Caco-2 (cell line): ENCODE data around the gene CSF3R. TPM values are rescaled to one million over a fixed set of nuclear protein-coding genes. Genes with fewer than 3 reads are reported as not detected.
A peak's percentile ranks its signal among the peaks of the same experiment; 100 is the strongest.

ENCODE experiments used
- BruUV-seq: library from RNA; stranded (reverse); fragments of 400-500 nt; replicated peaks from 2 replicates; lab custom pipeline; 2021; lab: Mats Ljungman, UMichigan
- CTCF ChIA-PET: fragments of 300-600 bp; sonication (Branson Sonifier 250); formaldehyde crosslinking; loops from one replicate; lab custom pipeline; 2022; ENCODE audit warnings: antibody characterized with exemption; lab: Charles Lee
- POLR2A ChIA-PET: fragments of 300-600 bp; sonication (Branson Sonifier 250); formaldehyde crosslinking; loops from one replicate; lab custom pipeline; 2022; ENCODE audit warnings: antibody characterized with exemption; lab: Charles Lee
- DNase-seq, 2 experiments: peaks; one replicate each; pipeline versions ENCODE4 v3.0.0 to v3.0.0-alpha.2; 2020 to 2022
- H3K27me3 ChIP-seq: replicated peaks from 2 replicates; pipeline ENCODE4 v1.6.0; 2011; ENCODE audit warnings: low read length; ENCODE audit not compliant: control insufficient read depth, insufficient read depth
- H3K36me3 ChIP-seq: 2 replicates; pipeline ENCODE4 v1.5.1; 2011; ENCODE audit warnings: low read length; ENCODE audit not compliant: control insufficient read depth, insufficient read depth
- H3K4me1 ChIP-seq: fragments of 250-450 bp; sonication (Bioruptor Pico); 2 replicates; pipeline ENCODE4 v1.5.1; 2020; ENCODE audit warnings: mild to moderate bottlenecking
- H3K4me3 ChIP-seq: 2 replicates; pipeline ENCODE4 v1.5.1; 2011; ENCODE audit warnings: low read depth, mild to moderate bottlenecking, control low read depth, low read length
- H3K9me3 ChIP-seq: fragments of 250-450 bp; sonication (Bioruptor Pico); 2 replicates; pipeline ENCODE4 v1.5.1; 2020; ENCODE audit warnings: mild to moderate bottlenecking, moderate library complexity
- H3K27ac Mint-ChIP-seq: one replicate; pipeline ENCODE4 v1.8.0; 2022; ENCODE audit warnings: mixed read lengths; ENCODE audit not compliant: unreplicated experiment
- H3K27me3 Mint-ChIP-seq: one replicate; pipeline ENCODE4 v1.8.0; 2022; ENCODE audit warnings: mixed read lengths; ENCODE audit not compliant: insufficient read depth, unreplicated experiment
- H3K36me3 Mint-ChIP-seq: one replicate; pipeline ENCODE4 v1.8.0; 2022; ENCODE audit warnings: mild to moderate bottlenecking, mixed read lengths; ENCODE audit not compliant: insufficient read depth, unreplicated experiment
- H3K4me1 Mint-ChIP-seq: one replicate; pipeline ENCODE4 v1.8.0; 2022; ENCODE audit warnings: low read depth, mixed read lengths; ENCODE audit not compliant: unreplicated experiment
- H3K4me3 Mint-ChIP-seq: one replicate; pipeline ENCODE4 v1.8.0; 2022; ENCODE audit warnings: mild to moderate bottlenecking, moderate library complexity, mixed read lengths; ENCODE audit not compliant: unreplicated experiment
- H3K9me3 Mint-ChIP-seq: one replicate; pipeline ENCODE4 v1.8.0; 2022; ENCODE audit warnings: mixed read lengths; ENCODE audit not compliant: unreplicated experiment
- intact Hi-C: fragments of 100-400 bp; cut with micrococcal nuclease; formaldehyde crosslinking; loops from one replicate; pipeline ENCODE4 v1.10.0; 2022; ENCODE audit not compliant: unreplicated experiment
- total RNA-seq: library from RNA; stranded (reverse); gene quantifications from 2 replicates; pipeline ENCODE4 v1.2.3, GENCODE V29; 2022
- TF ChIP-seq, protein P1 (sequence below), 2 experiments: fragments of 200-600 bp in 1 of 2; IDR thresholded peaks; 1 replicate in 1 of 2; 2 replicates in 1 of 2; pipeline versions ENCODE4 v1.5.1 to v1.8.0; 2011 to 2022; ENCODE audit warnings: antibody characterized with exemption in 1 of 2, control low read depth in 1 of 2, inconsistent platforms in 1 of 2, low read depth in 1 of 2, low read length in 1 of 2, mild to moderate bottlenecking in 1 of 2, moderate library complexity in 1 of 2; ENCODE audit not compliant: insufficient read depth in 1 of 2, severe bottlenecking in 1 of 2, unreplicated experiment in 1 of 2

The CSF3R gene
- total RNA-seq, 1 experiment from 2014 or later = 1.4 TPM

GRCh38 chr1:36464605-36465393 is 17.9 kb downstream of the CSF3R start:
- TF ChIP-seq, protein P1, sequence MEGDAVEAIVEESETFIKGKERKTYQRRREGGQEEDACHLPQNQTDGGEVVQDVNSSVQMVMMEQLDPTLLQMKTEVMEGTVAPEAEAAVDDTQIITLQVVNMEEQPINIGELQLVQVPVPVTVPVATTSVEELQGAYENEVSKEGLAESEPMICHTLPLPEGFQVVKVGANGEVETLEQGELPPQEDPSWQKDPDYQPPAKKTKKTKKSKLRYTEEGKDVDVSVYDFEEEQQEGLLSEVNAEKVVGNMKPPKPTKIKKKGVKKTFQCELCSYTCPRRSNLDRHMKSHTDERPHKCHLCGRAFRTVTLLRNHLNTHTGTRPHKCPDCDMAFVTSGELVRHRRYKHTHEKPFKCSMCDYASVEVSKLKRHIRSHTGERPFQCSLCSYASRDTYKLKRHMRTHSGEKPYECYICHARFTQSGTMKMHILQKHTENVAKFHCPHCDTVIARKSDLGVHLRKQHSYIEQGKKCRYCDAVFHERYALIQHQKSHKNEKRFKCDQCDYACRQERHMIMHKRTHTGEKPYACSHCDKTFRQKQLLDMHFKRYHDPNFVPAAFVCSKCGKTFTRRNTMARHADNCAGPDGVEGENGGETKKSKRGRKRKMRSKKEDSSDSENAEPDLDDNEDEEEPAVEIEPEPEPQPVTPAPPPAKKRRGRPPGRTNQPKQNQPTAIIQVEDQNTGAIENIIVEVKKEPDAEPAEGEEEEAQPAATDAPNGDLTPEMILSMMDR (IDR thresholded peaks at IDR 0.05; ENCODE audit: insufficient read depth in 1 of 2, low read depth in 1 of 2, low read length in 1 of 2, severe bottlenecking in 1 of 2, unreplicated experiment in 1 of 2) = no peak
- TSS peak; percentile 97 for BruUV-seq
- Mint-ChIP-seq H3K9me3 (no peaks in the 10 kb centered on the region), H3K27me3 (no peaks in the 10 kb centered on the region), H3K36me3 (peaks cover 14% of the 10 kb centered on the region), H3K27ac (peak overlapping the region; percentile 91), H3K4me3 (peak overlapping the region; percentile 90), H3K4me1 (peaks cover 12% of the 10 kb centered on the region)
- intact Hi-C loops = loop anchor here (2.0 kb wide), 1 partner anchor 22 kb away; no protein-coding TSS in a partner anchor
- POLR2A ChIA-PET = interaction anchor here (1.0 to 1.3 kb wide), 4 partner anchors 10 to 78 kb away, joined by 5 to 22 read pairs (median 8); partner anchors contain the start of gene OSCP1
- no peak for DNase-seq
- H3K27me3 ChIP-seq = no peaks in the 10 kb centered on the region
- H3K4me3 ChIP-seq = peak overlapping the region; percentile 61
- H3K36me3 ChIP-seq = no peaks in the 10 kb centered on the region
- H3K4me1 ChIP-seq = peaks cover 13% of the 10 kb centered on the region
- CTCF ChIA-PET = no interaction called here
- no peaks in the 10 kb centered on the region for H3K9me3 ChIP-seq

- no peaks in the 10 kb centered on the region for H3K9me3 Mint-ChIP-seq
- intact Hi-C loops = loop anchor here (2.0 kb wide), 1 partner anchor 23 kb away; no protein-coding TSS in a partner anchor
- no TSS peak for BruUV-seq
- TF ChIP-seq, protein P1 (IDR thresholded peaks at IDR 0.05; ENCODE audit: insufficient read depth in 1 of 2, low read depth in 1 of 2, low read length in 1 of 2, severe bottlenecking in 1 of 2, unreplicated experiment in 1 of 2) = no peak
- Histone ChIP-seq H3K9me3 (no peaks in the 10 kb centered on the region), H3K36me3 (no peaks in the 10 kb centered on the region), H3K4me3 (peak within 1 kb of the TSS; percentile 61), H3K4me1 (peaks cover 13% of the 10 kb centered on the region), H3K27me3 (no peaks in the 10 kb centered on the region)
- H3K4me3 Mint-ChIP-seq = peak within 1 kb of the TSS; percentile 90
- peaks cover 20% of the 10 kb centered on the region for H3K36me3 Mint-ChIP-seq
- H3K27me3 Mint-ChIP-seq = no peaks in the 10 kb centered on the region
- H3K27ac Mint-ChIP-seq = peak within 1 kb of the TSS; percentile 91
- CTCF ChIA-PET = interaction anchor here (1.0 kb wide), 2 partner anchors 14 to 24 kb away, joined by 3 read pairs; partner anchors contain the start of gene OSCP1
- POLR2A ChIA-PET = interaction anchor here (0.6 to 1.3 kb wide), 7 partner anchors 9 to 1485 kb away, joined by 4 to 22 read pairs (median 6); partner anchors contain the start of genes OSCP1 and STK40
- DNase-seq = peak; percentile 91 to 92
- peaks cover 12% of the 10 kb centered on the region for H3K4me1 Mint-ChIP-seq
Observed at GRCh38 chr1:36463803-36464604, 18.7 kb downstream of the CSF3R start, which contains the start of gene MRPS15. TSS of gene MRPS15 (minus strand) at chr1:36464384. CDS start at chr1:36464275, 109 bp downstream.

- H3K9me3 ChIP-seq = no peaks in the 10 kb centered on the region
- ChIA-PET CTCF (interaction anchor here (1.0 kb wide), 2 partner anchors 13 to 24 kb away, joined by 3 read pairs; partner anchors contain the start of gene OSCP1), POLR2A (interaction anchor here (1.3 kb wide), 1 partner anchor 13 kb away, joined by 22 read pairs; the partner anchor contains the start of gene OSCP1)
- Mint-ChIP-seq H3K4me1 (peaks cover 12% of the 10 kb centered on the region), H3K4me3 (peak overlapping the region; percentile 90), H3K9me3 (no peaks in the 10 kb centered on the region), H3K27me3 (no peaks in the 10 kb centered on the region), H3K36me3 (peaks cover 20% of the 10 kb centered on the region), H3K27ac (peak overlapping the region; percentile 91)
- intact Hi-C loops = no loop called here
- no peak for DNase-seq
- peaks cover 13% of the 10 kb centered on the region for H3K4me1 ChIP-seq
- BruUV-seq = no TSS peak
- no peaks in the 10 kb centered on the region for H3K36me3 ChIP-seq
- H3K4me3 ChIP-seq = peak overlapping the region; percentile 61
- H3K27me3 ChIP-seq = no peaks in the 10 kb centered on the region
- TF ChIP-seq, protein P1 (IDR thresholded peaks at IDR 0.05; ENCODE audit: insufficient read depth in 1 of 2, low read depth in 1 of 2, low read length in 1 of 2, severe bottlenecking in 1 of 2, unreplicated experiment in 1 of 2) = no peak
Observed at GRCh38 chr1:36463463-36463802, 19.3 kb downstream of the CSF3R start.
